ENCODE data around the gene SYT2.
"Not testable (repeated sequence)": the region's sequence is repeated elsewhere in the genome, so short reads cannot be mapped to it uniquely, and the experiment has no call there.

Gene SYT2

GRCh38 chr1:202710070-202711045 lies at the start of gene SYT2:
Gene SYT2 (minus strand): TSS chr1:202710454. CDS start chr1:202605772, 104,682 bp downstream.
- no peak for DNase-seq (ENCODE audit: low spot score)

- no peak for DNase-seq (ENCODE audit: low spot score)
These were observed 46.1 kb upstream of the SYT2 start for GRCh38 chr1:202756391-202756790.

GRCh38 chr1:202754293-202754692 lies 44.0 kb upstream of the SYT2 start:
- DNase-seq (ENCODE audit: low spot score): no peak

GRCh38 chr1:202752774-202753173 lies 42.5 kb upstream of the SYT2 start:
- no peak for DNase-seq (ENCODE audit: low spot score)

- no peak for DNase-seq (ENCODE audit: low spot score)
These were observed 40.5 kb upstream of the SYT2 start for GRCh38 chr1:202750761-202751160.

GRCh38 chr1:202750024-202750423 lies 39.8 kb upstream of the SYT2 start:
- DNase-seq (ENCODE audit: low spot score): no peak

GRCh38 chr1:202745323-202745888 lies 35.2 kb upstream of the SYT2 start:
- no peak for DNase-seq (ENCODE audit: low spot score)

GRCh38 chr1:202744770-202745169 lies 34.5 kb upstream of the SYT2 start:
- not testable (repeated sequence) for DNase-seq (ENCODE audit: low spot score)

- DNase-seq (ENCODE audit: low spot score): no peak
These were observed 32.2 kb upstream of the SYT2 start for GRCh38 chr1:202742496-202742895.

GRCh38 chr1:202733251-202733650 lies 23.0 kb upstream of the SYT2 start:
- no peak for DNase-seq (ENCODE audit: low spot score)

GRCh38 chr1:202728951-202729350 lies 18.7 kb upstream of the SYT2 start:
- DNase-seq (ENCODE audit: low spot score): no peak

GRCh38 chr1:202725526-202725925 lies 15.3 kb upstream of the SYT2 start:
- no peak for DNase-seq (ENCODE audit: low spot score)

- no peak for DNase-seq (ENCODE audit: low spot score)
These were observed 13.5 kb upstream of the SYT2 start for GRCh38 chr1:202723708-202724107.

GRCh38 chr1:202723046-202723445 lies 12.8 kb upstream of the SYT2 start:
- not testable (repeated sequence) for DNase-seq (ENCODE audit: low spot score)

- no peak for DNase-seq (ENCODE audit: low spot score)
These were observed 6.4 kb upstream of the SYT2 start for GRCh38 chr1:202716654-202717053.

- not testable (repeated sequence) for DNase-seq (ENCODE audit: low spot score)
These were observed 3.9 kb upstream of the SYT2 start for GRCh38 chr1:202714202-202714601.

GRCh38 chr1:202713110-202713509 lies 2.9 kb upstream of the SYT2 start:
- DNase-seq (ENCODE audit: low spot score): peak; percentile 29

GRCh38 chr1:202711949-202712635 lies 1.8 kb upstream of the SYT2 start:
- DNase-seq (ENCODE audit: low spot score): no peak

GRCh38 chr1:202709276-202710041 lies 795 bp downstream of the SYT2 start:
- no peak for DNase-seq (ENCODE audit: low spot score)

- no peak for DNase-seq (ENCODE audit: low spot score)
These were observed 1.6 kb downstream of the SYT2 start for GRCh38 chr1:202708456-202709275.

- no peak for DNase-seq (ENCODE audit: low spot score)
These were observed 3.4 kb downstream of the SYT2 start for GRCh38 chr1:202706851-202707250.
